SU-DHL-6 (cell line): ENCODE measurements around the gene DMAP1.

Source experiments
- H2AFZ ChIP-seq: fragments of 200-600 bp; sonication (generic); 2 replicates; pipeline ENCODE4 v1.6.1; 2014; ENCODE audit warnings: low read depth, mild to moderate bottlenecking, moderate library complexity, mixed read lengths, antibody characterized with exemption, low read length; ENCODE audit not compliant: severe bottlenecking
- H3F3A ChIP-seq: fragments of 200-600 bp; shearing (Covaris generic); 2 replicates; pipeline ENCODE4 v1.6.0; 2016; ENCODE audit warnings: antibody characterized with exemption, mild to moderate bottlenecking; ENCODE audit not compliant: insufficient read depth
- H3K27ac ChIP-seq: fragments of 200-600 bp; sonication (generic); 2 replicates; pipeline ENCODE4 v1.5.1; 2016; ENCODE audit warnings: low read depth, mild to moderate bottlenecking, low read length, moderate library complexity, mixed read lengths
- H3K27me3 ChIP-seq: fragments of 200-600 bp; sonication (generic), shearing (Covaris generic); 2 replicates; pipeline ENCODE4 v1.6.0; 2014; ENCODE audit warnings: mild to moderate bottlenecking, low read length
- H3K36me3 ChIP-seq: fragments of 200-600 bp; sonication (generic); 2 replicates; pipeline ENCODE4 v1.6.1; 2014; ENCODE audit warnings: mild to moderate bottlenecking, low read length, mixed read lengths
- H3K4me2 ChIP-seq: fragments of 300-600, 200-600 bp; shearing (Covaris generic), sonication (generic); 2 replicates; pipeline ENCODE4 v1.6.0; 2014; ENCODE audit warnings: low read length, low read depth, mild to moderate bottlenecking; ENCODE audit not compliant: poor library complexity, severe bottlenecking
- H3K4me3 ChIP-seq: fragments of 200-600 bp; sonication (generic); 2 replicates; pipeline ENCODE4 v1.5.1; 2014; ENCODE audit warnings: antibody characterized with exemption, low read length, mild to moderate bottlenecking, mixed read lengths; ENCODE audit not compliant: insufficient read depth, poor library complexity, severe bottlenecking
- H3K79me2 ChIP-seq: fragments of 200-600 bp; sonication (generic); 2 replicates; pipeline ENCODE4 v1.6.1; 2014; ENCODE audit warnings: mild to moderate bottlenecking, low read length, moderate library complexity; ENCODE audit not compliant: insufficient read depth
- H3K9ac ChIP-seq: fragments of 200-600 bp; sonication (generic); 2 replicates; pipeline ENCODE4 v1.7.0; 2014; ENCODE audit warnings: mild to moderate bottlenecking, low read length
- H3K9me2 ChIP-seq: fragments of 200-600 bp; sonication (generic); replicated peaks from 2 replicates; pipeline ENCODE4 v1.6.1; 2014; ENCODE audit warnings: low read length; ENCODE audit not compliant: insufficient read depth
- H3K9me3 ChIP-seq: fragments of 200-600 bp; sonication (generic); 2 replicates; pipeline ENCODE4 v1.6.1; 2014; ENCODE audit warnings: low read length, mixed read lengths; ENCODE audit not compliant: insufficient read depth
- H4K20me1 ChIP-seq: fragments of 200-600 bp; sonication (generic); 2 replicates; pipeline ENCODE4 v1.6.1; 2014; ENCODE audit warnings: low read depth, mild to moderate bottlenecking, antibody characterized with exemption, low read length, moderate library complexity, mixed read lengths
- EZH2phosphoT487 ChIP-seq: fragments of 200-600 bp; sonication (generic), shearing (Covaris generic); conservative IDR thresholded peaks from 2 replicates; pipeline ENCODE4 v1.6.1; 2018; ENCODE audit warnings: mild to moderate bottlenecking, antibody characterized with exemption, low read length, moderate library complexity, mixed read lengths
- TF ChIP-seq, protein P1 (sequence below): fragments of 200-600 bp; sonication (generic); IDR thresholded peaks from one replicate; pipeline ENCODE4 v1.5.1; 2017; ENCODE audit warnings: antibody characterized with exemption, mild to moderate bottlenecking, low read length, moderate library complexity; ENCODE audit not compliant: insufficient read depth, poor library complexity, severe bottlenecking

DMAP1 gene

DNA sequence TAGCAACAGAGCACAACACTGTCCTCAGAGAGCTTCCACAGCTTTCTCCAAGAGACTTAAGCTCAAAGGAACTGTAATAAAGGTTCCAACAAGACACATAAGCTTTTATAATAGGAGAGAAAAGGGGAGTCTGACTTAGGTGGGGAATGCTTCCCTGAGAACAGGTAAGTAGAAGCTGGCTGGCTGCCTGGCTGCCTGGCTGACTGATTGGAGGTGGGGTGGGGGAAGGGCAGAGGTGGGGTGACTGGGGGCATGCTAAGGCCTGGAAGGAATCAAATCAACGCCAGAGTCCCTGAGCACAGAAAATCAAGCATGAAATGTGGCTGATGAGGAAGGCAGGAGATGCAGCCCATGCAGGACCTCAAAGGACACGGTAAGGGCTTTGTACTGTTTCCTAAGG lies 45.8 kb downstream of the DMAP1 start:
- no peaks in the 10 kb centered on the region for H3K79me2 ChIP-seq
- H4K20me1 ChIP-seq, result no peaks in the 10 kb centered on the region
- H3K4me3 ChIP-seq, result no peak overlapping the region
- TF ChIP-seq, protein P1, sequence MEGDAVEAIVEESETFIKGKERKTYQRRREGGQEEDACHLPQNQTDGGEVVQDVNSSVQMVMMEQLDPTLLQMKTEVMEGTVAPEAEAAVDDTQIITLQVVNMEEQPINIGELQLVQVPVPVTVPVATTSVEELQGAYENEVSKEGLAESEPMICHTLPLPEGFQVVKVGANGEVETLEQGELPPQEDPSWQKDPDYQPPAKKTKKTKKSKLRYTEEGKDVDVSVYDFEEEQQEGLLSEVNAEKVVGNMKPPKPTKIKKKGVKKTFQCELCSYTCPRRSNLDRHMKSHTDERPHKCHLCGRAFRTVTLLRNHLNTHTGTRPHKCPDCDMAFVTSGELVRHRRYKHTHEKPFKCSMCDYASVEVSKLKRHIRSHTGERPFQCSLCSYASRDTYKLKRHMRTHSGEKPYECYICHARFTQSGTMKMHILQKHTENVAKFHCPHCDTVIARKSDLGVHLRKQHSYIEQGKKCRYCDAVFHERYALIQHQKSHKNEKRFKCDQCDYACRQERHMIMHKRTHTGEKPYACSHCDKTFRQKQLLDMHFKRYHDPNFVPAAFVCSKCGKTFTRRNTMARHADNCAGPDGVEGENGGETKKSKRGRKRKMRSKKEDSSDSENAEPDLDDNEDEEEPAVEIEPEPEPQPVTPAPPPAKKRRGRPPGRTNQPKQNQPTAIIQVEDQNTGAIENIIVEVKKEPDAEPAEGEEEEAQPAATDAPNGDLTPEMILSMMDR, result no peak
- TF ChIP-seq EZH2phosphoT487, result no peak
- H2AFZ ChIP-seq, result no peak overlapping the region
- no peaks in the 10 kb centered on the region for H3K27me3 ChIP-seq
- H3K9ac ChIP-seq, result no peak overlapping the region
- H3K9me3 ChIP-seq, result no peaks in the 10 kb centered on the region
- no peak overlapping the region for H3K27ac ChIP-seq
- no peaks in the 10 kb centered on the region for H3K36me3 ChIP-seq
- no peaks in the 10 kb centered on the region for H3F3A ChIP-seq
- no peaks in the 10 kb centered on the region for H3K9me2 ChIP-seq
- H3K4me2 ChIP-seq, result no peak overlapping the region

DNA sequence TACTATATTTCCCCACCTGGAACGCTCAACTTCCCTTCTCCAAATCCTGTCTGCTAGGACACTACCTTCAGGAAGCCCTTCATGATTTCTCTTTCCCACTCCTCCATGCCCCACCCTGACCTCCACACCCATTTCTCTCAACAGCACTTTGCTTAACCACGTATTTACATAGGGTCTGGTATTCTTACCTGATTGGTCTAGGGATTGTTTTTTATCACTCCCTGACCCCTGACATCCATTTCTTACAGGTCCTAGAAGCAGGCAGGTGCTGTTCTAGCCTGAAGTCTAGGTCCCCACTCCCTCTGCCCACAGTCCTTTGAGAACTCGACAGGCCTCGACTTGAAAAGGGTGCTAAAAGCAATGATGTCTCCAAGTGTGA lies 47.5 kb downstream of the DMAP1 start:
- H3K9me2 ChIP-seq, result no peaks in the 10 kb centered on the region
- no peak overlapping the region for H3K9ac ChIP-seq
- H3K27me3 ChIP-seq, result no peaks in the 10 kb centered on the region
- H3K4me2 ChIP-seq, result no peak overlapping the region
- no peaks in the 10 kb centered on the region for H3F3A ChIP-seq
- TF ChIP-seq, protein P1, result no peak
- no peak for TF ChIP-seq EZH2phosphoT487
- no peaks in the 10 kb centered on the region for H3K79me2 ChIP-seq
- H3K4me3 ChIP-seq, result no peak overlapping the region
- no peaks in the 10 kb centered on the region for H3K9me3 ChIP-seq
- H3K27ac ChIP-seq, result no peak overlapping the region
- H3K36me3 ChIP-seq, result no peaks in the 10 kb centered on the region
- no peaks in the 10 kb centered on the region for H4K20me1 ChIP-seq
- H2AFZ ChIP-seq, result no peak overlapping the region

DNA sequence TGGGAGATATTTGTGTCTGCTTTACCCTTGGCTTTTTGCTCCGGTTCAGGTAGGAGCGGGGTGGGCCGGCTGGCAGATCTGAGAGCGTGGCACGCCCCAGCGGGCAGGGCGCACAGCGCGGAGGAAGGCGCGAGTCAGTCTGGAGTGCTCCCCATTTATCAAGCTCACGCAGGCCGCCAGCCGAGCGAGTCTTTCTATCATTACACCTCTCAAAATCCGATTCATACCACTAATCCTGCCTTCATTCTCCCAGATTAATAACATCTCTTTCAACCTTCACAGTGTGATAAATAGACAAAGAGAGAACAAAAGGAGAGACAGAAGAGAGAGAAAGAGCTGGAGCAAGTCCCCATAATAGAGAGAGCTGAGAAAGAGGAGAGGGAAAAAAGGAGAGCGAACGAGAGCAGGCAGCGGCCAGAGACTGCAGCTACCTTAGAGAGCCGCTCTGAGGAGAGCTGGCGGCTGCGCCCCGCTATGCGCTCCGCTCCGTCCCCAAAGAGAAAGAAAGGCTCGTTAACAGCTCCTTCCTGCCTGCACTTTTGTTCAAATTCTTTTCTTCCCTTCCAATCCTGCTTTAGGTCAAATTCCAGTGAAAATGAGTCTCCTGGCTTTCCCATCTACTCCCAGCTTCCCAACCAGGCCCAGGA lies 48.0 kb downstream of the DMAP1 start:
- H3K36me3 ChIP-seq, result no peaks in the 10 kb centered on the region

More for the DNA sequence above, 48.0 kb downstream of the DMAP1 start:
- no peak overlapping the region for H3K4me3 ChIP-seq
- H3K27ac ChIP-seq, result no peak overlapping the region
- H3K27me3 ChIP-seq, result no peaks in the 10 kb centered on the region
- TF ChIP-seq, protein P1, result no peak
- TF ChIP-seq EZH2phosphoT487, result no peak
- no peaks in the 10 kb centered on the region for H3F3A ChIP-seq
- no peaks in the 10 kb centered on the region for H4K20me1 ChIP-seq
- H3K9me2 ChIP-seq, result no peaks in the 10 kb centered on the region
- H2AFZ ChIP-seq, result no peak overlapping the region
- no peaks in the 10 kb centered on the region for H3K79me2 ChIP-seq
- no peak overlapping the region for H3K4me2 ChIP-seq
- no peaks in the 10 kb centered on the region for H3K9me3 ChIP-seq
- no peak overlapping the region for H3K9ac ChIP-seq
